ENCODE results near the gene SEC16B.

Gene SEC16B

GRCh38 chr1:177978530-177978929 is 8.7 kb upstream of the SEC16B start:
- no peak for DNase-seq

DNA sequence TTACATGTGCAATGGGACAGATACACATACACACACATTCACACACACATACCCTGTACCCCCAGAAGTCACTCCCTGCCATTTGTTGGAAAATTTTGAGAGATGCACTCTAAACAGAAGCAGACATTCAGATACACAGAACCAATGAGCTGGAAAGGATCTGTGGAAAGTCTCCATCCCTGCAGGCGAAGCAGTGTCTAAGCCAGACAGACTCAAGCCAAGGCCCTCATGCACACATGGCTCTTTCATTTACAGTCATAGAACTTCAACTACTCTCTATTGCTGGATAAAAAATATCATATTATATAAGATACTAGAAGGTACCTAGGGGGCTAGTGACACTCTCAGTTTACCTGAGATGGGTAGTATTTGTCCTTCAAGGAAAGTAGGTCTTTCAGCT is 7.3 kb upstream of the SEC16B start:
- no peak for DNase-seq

- no peak for DNase-seq
Observed at GRCh38 chr1:177976596-177976995, 6.7 kb upstream of the SEC16B start.

GRCh38 chr1:177975588-177976495 is 6.0 kb upstream of the SEC16B start:
- no peak for DNase-seq

- DNase-seq = no peak
Observed at GRCh38 chr1:177973585-177973984, 3.7 kb upstream of the SEC16B start.

- DNase-seq = no peak
Observed at GRCh38 chr1:177969109-177969508, 749 bp downstream of the SEC16B start.

DNA sequence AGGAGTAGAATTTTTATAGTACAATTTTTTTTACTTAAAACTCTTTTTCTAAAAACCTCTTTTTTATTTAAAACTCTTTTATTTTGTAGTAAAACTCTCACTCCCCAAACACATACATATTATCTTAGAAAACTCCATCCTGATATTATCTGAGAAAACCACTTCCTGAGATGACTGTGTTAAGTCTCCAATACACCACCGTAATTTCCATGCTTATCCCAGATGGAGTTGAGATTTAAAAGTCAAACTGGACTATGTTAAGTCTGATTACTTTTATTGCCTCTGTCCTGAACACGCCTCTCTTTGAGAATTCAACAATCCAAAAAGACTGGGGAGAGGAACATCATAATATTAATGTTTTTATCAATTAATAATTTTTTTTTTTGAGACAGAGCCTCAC is 3.7 kb downstream of the SEC16B start:
- DNase-seq = no peak

DNA sequence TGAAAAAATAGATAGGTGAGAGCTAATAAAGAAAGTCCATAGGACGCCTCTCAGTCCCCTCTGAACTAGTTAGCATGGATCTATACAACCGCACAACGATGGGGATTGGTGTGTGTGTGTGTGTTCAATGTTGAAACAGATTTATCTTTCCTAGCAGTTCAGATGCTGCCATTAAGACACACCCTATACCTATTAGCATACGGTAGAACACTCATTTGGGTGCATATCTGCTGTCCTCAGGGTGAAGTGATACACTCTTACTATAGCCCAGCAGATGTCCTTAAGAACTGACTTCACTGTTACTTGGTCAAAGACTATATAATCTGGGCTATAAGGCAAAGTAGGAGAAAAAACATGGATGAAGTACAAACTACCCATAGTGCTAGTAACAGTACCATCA is 4.6 kb downstream of the SEC16B start:
- no peak for DNase-seq

DNA sequence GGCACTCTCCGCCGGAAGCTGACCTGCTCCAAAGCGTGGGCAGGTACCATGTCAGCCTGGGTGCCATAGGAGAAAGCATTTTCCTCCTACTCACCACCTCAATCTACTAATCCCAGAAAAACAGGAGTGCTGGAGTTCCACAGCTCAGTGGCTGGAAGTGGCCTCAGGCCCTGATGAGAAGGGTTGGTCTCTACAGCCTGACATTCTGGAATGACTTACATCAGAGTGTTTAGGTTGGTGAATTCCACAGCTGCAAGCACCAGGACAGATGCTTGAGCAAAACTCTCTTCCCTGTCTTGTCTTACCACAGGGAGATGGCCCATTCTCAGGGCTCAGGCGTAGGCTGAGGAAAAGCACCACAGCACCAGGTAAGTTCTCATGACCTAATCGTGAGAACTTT is 5.5 kb downstream of the SEC16B start:
- DNase-seq = no peak

GRCh38 chr1:177960939-177961622 is 8.8 kb downstream of the SEC16B start:
- no peak for DNase-seq

DNA sequence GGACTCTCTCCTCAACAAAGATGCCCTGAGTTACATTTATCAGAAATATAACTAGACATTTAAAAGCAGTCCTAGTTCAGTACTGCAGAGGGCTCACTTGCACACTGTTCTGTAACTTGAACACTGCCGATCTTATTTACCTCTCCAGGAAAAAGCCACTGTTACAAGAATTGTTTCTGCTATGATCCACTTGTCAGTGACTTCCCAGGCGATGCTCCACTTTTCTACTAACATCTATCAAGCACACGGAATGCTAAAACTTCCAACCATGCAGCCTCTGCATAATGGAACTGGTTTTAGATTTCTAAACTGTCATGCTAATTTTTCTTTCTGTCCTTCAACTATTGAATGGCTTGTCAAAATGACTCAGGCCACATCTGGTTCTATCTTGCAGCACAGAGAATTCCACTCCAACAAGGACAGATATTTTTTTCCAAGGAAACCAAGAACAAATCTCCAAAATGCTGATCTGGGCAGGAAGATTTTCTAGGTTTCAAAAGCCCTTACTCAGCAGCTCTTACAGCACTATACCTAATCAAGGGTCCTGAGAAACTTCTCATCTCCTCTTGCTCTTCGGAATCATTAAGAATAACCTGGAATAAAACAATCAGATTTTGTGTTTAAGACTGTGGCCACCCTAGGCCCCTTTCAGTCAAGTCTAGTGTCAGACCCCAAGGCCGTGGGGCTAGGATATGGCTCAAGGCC is 9.9 kb downstream of the SEC16B start:
- no peak for DNase-seq

GRCh38 chr1:177958092-177958491 is 11.8 kb downstream of the SEC16B start:
- no peak for DNase-seq

DNA sequence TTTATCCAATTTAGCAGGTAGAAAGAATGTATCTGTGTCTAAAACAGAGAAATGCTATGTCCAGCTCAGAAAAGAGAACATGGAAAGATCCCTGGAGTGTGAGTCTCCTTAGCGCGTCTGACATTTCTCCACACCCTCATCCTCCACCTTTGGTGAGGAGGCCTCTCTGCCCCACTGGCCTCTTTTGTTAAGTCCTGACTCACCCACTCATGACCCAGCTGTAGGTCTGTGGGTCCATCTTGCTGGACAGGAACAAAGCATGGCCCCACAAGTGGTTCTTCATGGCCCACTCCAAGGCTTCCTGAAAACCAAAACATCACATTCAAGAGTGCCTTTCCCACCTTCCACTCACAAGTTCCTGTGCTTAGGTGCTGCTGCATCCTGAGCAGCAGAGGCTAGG is 15.8 kb downstream of the SEC16B start:
- DNase-seq = no peak

- DNase-seq = no peak
Observed at GRCh38 chr1:177953549-177953948, 16.3 kb downstream of the SEC16B start.

DNA sequence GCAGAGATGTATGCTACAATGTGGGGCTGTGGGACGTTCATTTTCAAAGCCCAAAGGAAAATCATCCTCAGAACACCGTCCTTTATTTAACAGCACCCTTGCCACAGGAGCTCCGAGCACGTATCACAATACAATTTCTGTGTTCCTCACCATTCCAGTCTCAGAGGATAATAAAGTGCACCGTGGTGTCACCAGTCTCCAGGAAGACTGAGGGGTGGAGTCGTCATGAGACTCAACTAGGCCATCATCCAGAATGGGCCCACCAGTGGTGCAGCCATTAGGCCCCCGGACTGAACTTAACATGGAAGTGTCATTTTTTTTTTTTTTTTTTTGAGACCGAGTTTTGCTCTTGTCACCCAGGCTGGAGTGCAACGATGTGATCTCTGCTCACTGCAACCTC is 17.2 kb downstream of the SEC16B start:
- no peak for DNase-seq

- no peak for DNase-seq
Observed at GRCh38 chr1:177952249-177952648, 17.6 kb downstream of the SEC16B start.

DNA sequence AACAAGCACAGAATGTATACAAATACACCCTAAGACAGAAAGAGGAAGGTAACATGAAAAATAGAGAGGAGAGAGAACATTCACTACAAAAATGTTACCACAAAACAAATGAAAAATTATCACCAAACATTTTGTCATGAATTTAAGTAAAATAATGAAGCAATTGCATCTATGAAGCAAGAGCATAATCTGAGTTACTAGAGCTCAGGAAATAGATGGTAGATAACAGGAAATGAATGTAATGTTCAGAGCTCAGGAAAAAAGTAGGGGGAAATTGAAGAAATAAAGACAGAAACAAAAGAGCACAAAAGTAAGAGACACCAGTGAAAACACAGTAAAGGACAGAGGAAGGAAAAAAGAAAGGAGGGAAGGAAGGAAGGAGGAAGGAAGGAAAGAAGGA is 19.4 kb downstream of the SEC16B start:
- no peak for DNase-seq

DNA sequence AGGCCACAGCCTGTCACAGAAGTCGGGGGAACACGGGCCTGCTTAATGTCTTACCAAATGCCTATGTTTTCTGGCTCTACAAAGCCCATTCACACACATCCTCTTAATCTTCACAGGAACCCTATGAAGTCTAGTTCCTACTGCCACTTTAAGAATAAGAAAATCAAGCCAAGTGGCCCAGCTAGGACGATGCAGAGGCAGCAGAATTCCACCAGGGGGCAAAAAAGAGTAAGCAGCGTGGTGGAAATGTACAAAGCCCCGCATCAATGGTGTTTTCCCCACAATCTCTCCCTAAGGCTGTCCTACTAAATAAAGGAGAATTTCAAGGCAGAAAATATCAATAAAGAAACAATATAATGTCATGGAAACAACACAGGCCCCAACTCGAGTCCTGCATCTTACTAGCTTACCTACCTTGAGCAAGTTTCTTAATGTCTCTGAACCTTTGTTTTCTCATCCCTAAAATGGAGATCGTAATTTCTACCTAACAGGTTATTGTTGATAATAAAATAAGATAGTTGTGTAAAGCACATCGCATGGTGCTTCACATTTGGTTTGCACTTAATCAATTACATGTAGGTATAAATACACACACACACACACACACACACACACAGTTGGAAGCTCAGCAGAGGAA is 21.4 kb downstream of the SEC16B start:
- peak; percentile 15 for DNase-seq

- no peak for DNase-seq
Observed at GRCh38 chr1:177947623-177948022, 22.2 kb downstream of the SEC16B start.

- DNase-seq = peak; percentile 8
Observed at GRCh38 chr1:177945943-177946650, 23.8 kb downstream of the SEC16B start.

DNA sequence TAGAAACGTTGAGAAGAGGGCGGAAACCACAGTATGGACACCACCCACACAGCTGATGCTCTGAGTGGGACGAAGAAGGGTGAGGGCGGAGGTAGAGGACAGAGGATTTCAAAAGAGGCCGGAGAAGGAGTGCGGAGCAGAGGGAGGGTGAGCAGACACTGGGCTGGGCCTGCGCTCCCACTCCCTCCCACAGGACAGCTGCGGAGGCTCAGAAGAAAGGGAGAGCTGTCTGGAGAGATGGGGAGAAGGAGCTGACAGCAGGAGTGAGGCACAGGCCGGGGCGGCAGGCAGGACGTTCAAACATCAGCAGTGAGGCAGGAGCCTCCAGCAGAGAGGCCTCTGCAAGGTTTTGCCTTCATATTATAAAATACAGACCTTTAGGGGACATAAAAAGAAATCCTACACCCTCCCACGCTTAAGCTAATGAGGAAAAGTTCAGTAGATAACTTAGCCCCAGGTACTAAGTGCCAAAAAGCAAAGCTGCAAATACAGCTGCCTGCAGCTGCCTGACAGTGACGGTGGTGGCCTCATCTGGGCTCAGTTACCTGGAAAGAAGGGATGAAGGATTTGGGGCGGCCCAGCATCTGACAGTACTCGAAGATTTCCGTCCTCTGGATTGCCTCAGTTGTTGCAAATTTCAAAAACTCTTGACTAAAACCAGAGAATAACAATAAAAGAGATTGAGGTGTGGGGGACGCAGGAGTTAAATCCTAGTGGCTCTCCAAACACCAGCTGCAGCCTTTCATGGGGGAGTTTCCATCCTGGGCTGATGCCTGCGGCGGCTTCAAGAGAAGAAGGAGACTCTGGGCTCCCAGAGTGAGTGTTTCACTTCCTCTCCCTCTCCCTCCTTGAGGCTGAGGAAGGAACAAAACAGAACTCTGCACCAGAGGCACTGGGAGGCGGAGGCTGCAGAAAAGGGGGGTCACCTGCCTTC is 25.6 kb downstream of the SEC16B start:
- DNase-seq = no peak
